ENCODE measurements around the gene SLC7A8. TPM values are rescaled to one million over a fixed set of nuclear protein-coding genes. Genes with fewer than 3 reads are reported as not detected.

Gene SLC7A8
- total and polyA plus RNA-seq, 2 of the 4 experiments (the other 2 are of a cell fraction): 0.31 TPM; not detected in 1

GRCh38 chr14:23140371-23140770, 43.1 kb downstream of the SLC7A8 start:
- TF ChIP-seq BHLHE40 (IDR thresholded peaks at IDR 0.05; ENCODE audit: low read depth, low read length) (no peak), POLR2A (IDR thresholded peaks at IDR 0.05; ENCODE audit: low read depth, low read length) (no peak), RCOR1 (IDR thresholded peaks at IDR 0.05; ENCODE audit: insufficient replicate concordance, low read length) (no peak), NFE2L2 (IDR thresholded peaks at IDR 0.05; ENCODE audit: low read depth, low read length) (no peak), FOS (IDR thresholded peaks at IDR 0.05; ENCODE audit: low read depth, low read length) (no peak), RAD21 (IDR thresholded peaks at IDR 0.05; ENCODE audit: low read length) (no peak), MAFK (IDR thresholded peaks at IDR 0.05; ENCODE audit: low read depth, low read length) (no peak), CHD1 (IDR thresholded peaks at IDR 0.05; ENCODE audit: low read depth, low read length) (no peak), MAZ (IDR thresholded peaks at IDR 0.05; ENCODE audit: borderline replicate concordance, low read depth, low read length) (no peak), CEBPB (IDR thresholded peaks at IDR 0.05; ENCODE audit: low read depth, low read length) (no peak), RFX5 (IDR thresholded peaks at IDR 0.05; ENCODE audit: low read depth, low read length) (no peak), MXI1 (IDR thresholded peaks at IDR 0.05; ENCODE audit: borderline replicate concordance, low read depth, low read length) (no peak)
- TF ChIP-seq, protein P1, sequence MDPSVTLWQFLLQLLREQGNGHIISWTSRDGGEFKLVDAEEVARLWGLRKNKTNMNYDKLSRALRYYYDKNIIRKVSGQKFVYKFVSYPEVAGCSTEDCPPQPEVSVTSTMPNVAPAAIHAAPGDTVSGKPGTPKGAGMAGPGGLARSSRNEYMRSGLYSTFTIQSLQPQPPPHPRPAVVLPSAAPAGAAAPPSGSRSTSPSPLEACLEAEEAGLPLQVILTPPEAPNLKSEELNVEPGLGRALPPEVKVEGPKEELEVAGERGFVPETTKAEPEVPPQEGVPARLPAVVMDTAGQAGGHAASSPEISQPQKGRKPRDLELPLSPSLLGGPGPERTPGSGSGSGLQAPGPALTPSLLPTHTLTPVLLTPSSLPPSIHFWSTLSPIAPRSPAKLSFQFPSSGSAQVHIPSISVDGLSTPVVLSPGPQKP (IDR thresholded peaks at IDR 0.05; ENCODE audit: borderline replicate concordance, low read depth, low read length): no peak
- TF ChIP-seq, protein P2, sequence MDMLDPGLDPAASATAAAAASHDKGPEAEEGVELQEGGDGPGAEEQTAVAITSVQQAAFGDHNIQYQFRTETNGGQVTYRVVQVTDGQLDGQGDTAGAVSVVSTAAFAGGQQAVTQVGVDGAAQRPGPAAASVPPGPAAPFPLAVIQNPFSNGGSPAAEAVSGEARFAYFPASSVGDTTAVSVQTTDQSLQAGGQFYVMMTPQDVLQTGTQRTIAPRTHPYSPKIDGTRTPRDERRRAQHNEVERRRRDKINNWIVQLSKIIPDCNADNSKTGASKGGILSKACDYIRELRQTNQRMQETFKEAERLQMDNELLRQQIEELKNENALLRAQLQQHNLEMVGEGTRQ (IDR thresholded peaks at IDR 0.05; ENCODE audit: low read depth, low read length): no peak
- Histone ChIP-seq H2BK120ac (ENCODE audit: low read depth, low read length) (no peak overlapping the region), H2BK5ac (ENCODE audit: low read depth, low read length, poor library complexity, severe bottlenecking) (no peak overlapping the region), H3K79me1 (ENCODE audit: low read depth in 1 of 2, low read length in 2 of 2) (no peaks in the 10 kb centered on the region), H3K9ac (ENCODE audit: low read depth, low read length) (no peak overlapping the region), H3K36me3 (ENCODE audit: control insufficient read depth, insufficient read depth, low read length) (no peaks in the 10 kb centered on the region), H3K4me1 (ENCODE audit: control insufficient read depth, insufficient read depth, low read length) (no peaks in the 10 kb centered on the region), H3K4me3 (ENCODE audit: insufficient read depth, low read depth, low read length) (no peak overlapping the region), H4K20me1 (ENCODE audit: insufficient read depth, low read length) (no peaks in the 10 kb centered on the region), H3K9me1 (ENCODE audit: insufficient read depth, low read length) (no peaks in the 10 kb centered on the region), H2AFZ (replicated peaks; ENCODE audit: low read length, poor library complexity) (no peak overlapping the region), H3K4me2 (ENCODE audit: low read depth, low read length) (no peak overlapping the region), H3K4ac (ENCODE audit: low read depth, low read length) (no peak overlapping the region), H4K8ac (ENCODE audit: low read depth in 2 of 2, low read length in 2 of 2) (no peak overlapping the region), H2BK20ac (ENCODE audit: low read depth, low read length) (no peak overlapping the region), H3K56ac (ENCODE audit: extremely low read depth, insufficient read depth, low read length) (no peak overlapping the region), H2AK9ac (replicated peaks; ENCODE audit: low read depth, low read length, poor library complexity) (no peak overlapping the region), H3K9me3 (ENCODE audit: control insufficient read depth, insufficient read depth, low read length) (no peaks in the 10 kb centered on the region), H4K5ac (ENCODE audit: low read depth, low read length) (no peak overlapping the region), H4K91ac (ENCODE audit: insufficient read depth, low read depth, low read length) (no peak overlapping the region), H3K14ac (replicated peaks; ENCODE audit: low read depth, low read length) (no peak overlapping the region), H3K27ac (ENCODE audit: insufficient read depth, low read length) (no peak overlapping the region), H3K27me3 (ENCODE audit: control insufficient read depth, insufficient read depth, low read length) (peaks cover 41% of the 10 kb centered on the region), H2AK5ac (ENCODE audit: low read depth, low read length) (no peak overlapping the region), H2BK15ac (ENCODE audit: low read depth, low read length) (no peak overlapping the region), H3K18ac (ENCODE audit: low read depth, low read length) (no peak overlapping the region), H3K23ac (ENCODE audit: low read depth, low read length) (no peak overlapping the region)
- dilution Hi-C loops (cut with HindIII; ENCODE audit: low sequenced_read_pairs, unreplicated experiment) (no loop called here), in situ Hi-C loops (cut with MboI; ENCODE audit: low sequenced_read_pairs) (no loop called here), intact Hi-C loops (cut with micrococcal nuclease) (no loop called here)
- BruUV-seq (replicated peaks): no TSS peak
- no peak for DNase-seq
- WGBS, 2 experiments (ENCODE audit: extremely low coverage in 2 of 2, insufficient read length in 1 of 2): 48% methylated on average over 5 of the region's 6 CpGs; no CpG with 5 or more reads in 1 of the 2 experiments
- no peak for ATAC-seq (ENCODE audit: low read depth)
- ChIA-PET CTCF (no interaction called here), POLR2A (ENCODE audit: unreplicated experiment) (no interaction called here)

Measured in IMR-90 (cell line).